GM23248 (cell line): ENCODE results near the gene IGF2BP1.

Source experiments
- EZH2 ChIP-seq: fragments of 200-600 bp; sonication (generic); IDR thresholded peaks from 2 replicates; pipeline ENCODE4 v1.6.1; 2018; ENCODE audit warnings: antibody characterized with exemption, mild to moderate bottlenecking; ENCODE audit not compliant: insufficient read depth, poor library complexity, severe bottlenecking
- EZH2phosphoT487 ChIP-seq: fragments of 200-600 bp; sonication (generic); IDR thresholded peaks from 2 replicates; pipeline ENCODE4 v1.6.1; 2018; ENCODE audit warnings: antibody characterized with exemption, moderate library complexity, mild to moderate bottlenecking, low read depth; ENCODE audit not compliant: insufficient read depth

- TF ChIP-seq EZH2: no peak
- no peak for TF ChIP-seq EZH2phosphoT487
These were observed 44.3 kb downstream of the IGF2BP1 start for GRCh38 chr17:49041527-49041926.
